Measurements from ENCODE around the gene HOTAIR. TPM values are rescaled to one million over a fixed set of nuclear protein-coding genes. Genes with fewer than 3 reads are reported as not detected.

HOTAIR gene
- total and polyA plus RNA-seq, 4 donors, result not detected

GRCh38 chr12:53971686-53972085 lies 3.1 kb downstream of the HOTAIR start:
- TF ChIP-seq, protein P1, sequence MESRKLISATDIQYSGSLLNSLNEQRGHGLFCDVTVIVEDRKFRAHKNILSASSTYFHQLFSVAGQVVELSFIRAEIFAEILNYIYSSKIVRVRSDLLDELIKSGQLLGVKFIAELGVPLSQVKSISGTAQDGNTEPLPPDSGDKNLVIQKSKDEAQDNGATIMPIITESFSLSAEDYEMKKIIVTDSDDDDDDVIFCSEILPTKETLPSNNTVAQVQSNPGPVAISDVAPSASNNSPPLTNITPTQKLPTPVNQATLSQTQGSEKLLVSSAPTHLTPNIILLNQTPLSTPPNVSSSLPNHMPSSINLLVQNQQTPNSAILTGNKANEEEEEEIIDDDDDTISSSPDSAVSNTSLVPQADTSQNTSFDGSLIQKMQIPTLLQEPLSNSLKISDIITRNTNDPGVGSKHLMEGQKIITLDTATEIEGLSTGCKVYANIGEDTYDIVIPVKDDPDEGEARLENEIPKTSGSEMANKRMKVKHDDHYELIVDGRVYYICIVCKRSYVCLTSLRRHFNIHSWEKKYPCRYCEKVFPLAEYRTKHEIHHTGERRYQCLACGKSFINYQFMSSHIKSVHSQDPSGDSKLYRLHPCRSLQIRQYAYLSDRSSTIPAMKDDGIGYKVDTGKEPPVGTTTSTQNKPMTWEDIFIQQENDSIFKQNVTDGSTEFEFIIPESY (IDR thresholded peaks at IDR 0.05), result no peak
- TF ChIP-seq JUND (IDR thresholded peaks at IDR 0.05) (no peak), MAX (IDR thresholded peaks at IDR 0.05) (no peak), FOXA2 (IDR thresholded peaks at IDR 0.05) (no peak), CTCF (IDR thresholded peaks at IDR 0.05; ENCODE audit: low read depth, low read length, missing input control) (no peak), RXRA (IDR thresholded peaks at IDR 0.05) (no peak), GABPA (IDR thresholded peaks at IDR 0.05 in 1 of 2, conservative IDR thresholded peaks at IDR 0.05 in 1 of 2) (no peak), TAF1 (conservative IDR thresholded peaks at IDR 0.05) (no peak)
- TF ChIP-seq, protein P2, sequence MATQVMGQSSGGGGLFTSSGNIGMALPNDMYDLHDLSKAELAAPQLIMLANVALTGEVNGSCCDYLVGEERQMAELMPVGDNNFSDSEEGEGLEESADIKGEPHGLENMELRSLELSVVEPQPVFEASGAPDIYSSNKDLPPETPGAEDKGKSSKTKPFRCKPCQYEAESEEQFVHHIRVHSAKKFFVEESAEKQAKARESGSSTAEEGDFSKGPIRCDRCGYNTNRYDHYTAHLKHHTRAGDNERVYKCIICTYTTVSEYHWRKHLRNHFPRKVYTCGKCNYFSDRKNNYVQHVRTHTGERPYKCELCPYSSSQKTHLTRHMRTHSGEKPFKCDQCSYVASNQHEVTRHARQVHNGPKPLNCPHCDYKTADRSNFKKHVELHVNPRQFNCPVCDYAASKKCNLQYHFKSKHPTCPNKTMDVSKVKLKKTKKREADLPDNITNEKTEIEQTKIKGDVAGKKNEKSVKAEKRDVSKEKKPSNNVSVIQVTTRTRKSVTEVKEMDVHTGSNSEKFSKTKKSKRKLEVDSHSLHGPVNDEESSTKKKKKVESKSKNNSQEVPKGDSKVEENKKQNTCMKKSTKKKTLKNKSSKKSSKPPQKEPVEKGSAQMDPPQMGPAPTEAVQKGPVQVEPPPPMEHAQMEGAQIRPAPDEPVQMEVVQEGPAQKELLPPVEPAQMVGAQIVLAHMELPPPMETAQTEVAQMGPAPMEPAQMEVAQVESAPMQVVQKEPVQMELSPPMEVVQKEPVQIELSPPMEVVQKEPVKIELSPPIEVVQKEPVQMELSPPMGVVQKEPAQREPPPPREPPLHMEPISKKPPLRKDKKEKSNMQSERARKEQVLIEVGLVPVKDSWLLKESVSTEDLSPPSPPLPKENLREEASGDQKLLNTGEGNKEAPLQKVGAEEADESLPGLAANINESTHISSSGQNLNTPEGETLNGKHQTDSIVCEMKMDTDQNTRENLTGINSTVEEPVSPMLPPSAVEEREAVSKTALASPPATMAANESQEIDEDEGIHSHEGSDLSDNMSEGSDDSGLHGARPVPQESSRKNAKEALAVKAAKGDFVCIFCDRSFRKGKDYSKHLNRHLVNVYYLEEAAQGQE (IDR thresholded peaks at IDR 0.05), result no peak
- Histone ChIP-seq H3K27ac (ENCODE audit: low read depth in 1 of 2, low read length in 2 of 2) (no peak overlapping the region), H3K4me3 (ENCODE audit: low read depth in 1 of 3, low read length in 3 of 3) (no peak overlapping the region), H3K27me3 (ENCODE audit: control insufficient read depth in 4 of 4, insufficient read depth in 4 of 4, low read length in 3 of 4) (peaks cover 5 to 58% (median 38%) of the 10 kb centered on the region in 4 donors), H3K4me1 (ENCODE audit: control insufficient read depth in 4 of 4, insufficient read depth in 4 of 4, low read length in 3 of 4) (peaks cover 0 to 11% (median 5%) of the 10 kb centered on the region in 4 donors), H3K9ac (ENCODE audit: low read depth in 1 of 2, low read length in 2 of 2) (no peak overlapping the region), H3K9me3 (ENCODE audit: control insufficient read depth in 4 of 4, low read length in 3 of 4) (no peaks in the 10 kb centered on the region), H3K36me3 (ENCODE audit: control insufficient read depth in 4 of 4, insufficient read depth in 3 of 4, low read depth in 1 of 4, low read length in 3 of 4) (no peaks in the 10 kb centered on the region)
- 47% methylated on average over 2 of the region's 2 CpGs for WGBS
- no peak for DNase-seq (ENCODE audit: low spot score)

- Histone ChIP-seq H3K4me1 (ENCODE audit: control insufficient read depth in 4 of 4, insufficient read depth in 4 of 4, low read length in 3 of 4) (peaks cover 0 to 16% (median 5%) of the 10 kb centered on the region in 4 donors), H3K4me3 (ENCODE audit: low read depth in 1 of 3, low read length in 3 of 3) (no peak overlapping the region), H3K9ac (ENCODE audit: low read depth in 1 of 2, low read length in 2 of 2) (no peak overlapping the region), H3K9me3 (ENCODE audit: control insufficient read depth in 4 of 4, low read length in 3 of 4) (no peaks in the 10 kb centered on the region), H3K36me3 (ENCODE audit: control insufficient read depth in 4 of 4, insufficient read depth in 3 of 4, low read depth in 1 of 4, low read length in 3 of 4) (no peaks in the 10 kb centered on the region), H3K27me3 (ENCODE audit: control insufficient read depth in 4 of 4, insufficient read depth in 4 of 4, low read length in 3 of 4) (peaks cover 3 to 59% (median 39%) of the 10 kb centered on the region in 4 donors), H3K27ac (ENCODE audit: low read depth in 1 of 2, low read length in 2 of 2) (no peak overlapping the region)
- no peak for DNase-seq (ENCODE audit: low spot score)
- WGBS, result 60% methylated on average over 3 of the region's 3 CpGs
- no peak for TF ChIP-seq GABPA (IDR thresholded peaks at IDR 0.05 in 1 of 2, conservative IDR thresholded peaks at IDR 0.05 in 1 of 2)
- no peak for TF ChIP-seq FOXA2 (IDR thresholded peaks at IDR 0.05)
- no peak for TF ChIP-seq CTCF (IDR thresholded peaks at IDR 0.05; ENCODE audit: low read depth, low read length, missing input control)
- no peak for TF ChIP-seq FOXA1 (IDR thresholded peaks at IDR 0.05)
Measured at GRCh38 chr12:53971129-53971528, 3.6 kb downstream of the HOTAIR start.
